HepG2 (cell line): ENCODE data around the gene ALG14. TPM values are rescaled to one million over a fixed set of nuclear protein-coding genes. Genes with fewer than 3 reads are reported as not detected.

Experiments used
- BATF2 ChIP-seq: sonication (generic); formaldehyde crosslinking; IDR thresholded peaks from 2 replicates; pipeline ENCODE4 v1.8.0; 2022; ENCODE audit warnings: mild to moderate bottlenecking, missing genetic modification reagents, moderate library complexity
- BRF2 ChIP-seq: sonication (generic); formaldehyde crosslinking; IDR thresholded peaks from 2 replicates; pipeline ENCODE4 v1.8.1; 2022; ENCODE audit warnings: mild to moderate bottlenecking, missing genetic modification reagents
- ESRRA ChIP-seq: sonication (generic); formaldehyde crosslinking; IDR thresholded peaks from 2 replicates; pipeline ENCODE4 v1.5.1; 2020; ENCODE audit warnings: mild to moderate bottlenecking, low read depth, missing genetic modification reagents
- FOXK2 ChIP-seq: fragments of 450-650 bp; IDR thresholded peaks from 2 replicates; pipeline ENCODE4 v1.6.1; 2016
- MAFG ChIP-seq: sonication (generic); formaldehyde crosslinking; IDR thresholded peaks from 2 replicates; pipeline ENCODE4 v1.5.1; 2020; ENCODE audit warnings: mild to moderate bottlenecking, missing genetic modification reagents
- MEIS1 ChIP-seq: sonication (generic); formaldehyde crosslinking; IDR thresholded peaks from 2 replicates; pipeline ENCODE4 v1.9.0; 2021; ENCODE audit warnings: mild to moderate bottlenecking, missing genetic modification reagents, moderate library complexity, borderline replicate concordance
- NCOA2 ChIP-seq: sonication (generic); formaldehyde crosslinking; IDR thresholded peaks from 2 replicates; pipeline ENCODE4 v1.8.0; 2022; ENCODE audit warnings: inconsistent platforms
- NFIC ChIP-seq: IDR thresholded peaks from 2 replicates; pipeline ENCODE4 v1.6.1; 2012; ENCODE audit warnings: mild to moderate bottlenecking, low read length, inconsistent platforms
- PAF1 ChIP-seq: IDR thresholded peaks from 2 replicates; pipeline ENCODE4 v1.6.1; 2016; ENCODE audit warnings: missing genetic modification reagents, missing compliant biosample characterization
- PBX3 ChIP-seq: sonication (generic); formaldehyde crosslinking; IDR thresholded peaks from 2 replicates; pipeline ENCODE4 v1.8.1; 2023; ENCODE audit warnings: missing genetic modification reagents, inconsistent platforms, borderline replicate concordance
- PHF8 ChIP-seq: sonication (generic); formaldehyde crosslinking; IDR thresholded peaks from 2 replicates; pipeline ENCODE4 v1.5.0; 2020; ENCODE audit warnings: missing genetic modification reagents
- SP1 ChIP-seq, 2 experiments: fragments of 450-650 bp in 1 of 2; sonication (generic) in 1 of 2; formaldehyde crosslinking in 1 of 2; IDR thresholded peaks; 2 replicates each; pipeline versions ENCODE4 v1.4.0 to v1.6.1; 2016 to 2020; ENCODE audit warnings: missing genetic modification reagents in 1 of 2
- THYN1 ChIP-seq: sonication (generic); formaldehyde crosslinking; IDR thresholded peaks from 2 replicates; pipeline ENCODE4 v1.8.1; 2023; ENCODE audit warnings: low read depth, mild to moderate bottlenecking, moderate library complexity, missing genetic modification reagents, borderline replicate concordance
- U2AF1 ChIP-seq: fragments of 200-400 bp; formaldehyde crosslinking; optimal IDR thresholded peaks from 2 replicates; pipeline ENCODE3; 2017; ENCODE audit warnings: mild to moderate bottlenecking, low read depth, low read length
- YEATS4 ChIP-seq: sonication (generic); formaldehyde crosslinking; IDR thresholded peaks from 2 replicates; pipeline ENCODE4 v1.4.0; 2020; ENCODE audit warnings: missing genetic modification reagents, borderline replicate concordance
- ZNF274 ChIP-seq: sonication (generic); formaldehyde crosslinking; IDR thresholded peaks from 2 replicates; pipeline ENCODE4 v1.5.1; 2020; ENCODE audit warnings: mild to moderate bottlenecking, missing genetic modification reagents
- ZNF547 ChIP-seq: sonication (generic); formaldehyde crosslinking; IDR thresholded peaks from 2 replicates; pipeline ENCODE4 v1.5.1; 2020; ENCODE audit warnings: mild to moderate bottlenecking, missing genetic modification reagents
- ZNF615 ChIP-seq: sonication (generic); formaldehyde crosslinking; IDR thresholded peaks from 2 replicates; pipeline ENCODE4 v1.5.0; 2020; ENCODE audit warnings: mild to moderate bottlenecking, missing genetic modification reagents, borderline replicate concordance
- polyA plus RNA-seq, 8 experiments: library from polyadenylated mRNA; depleted of rRNA in 3 of 8; stranded (reverse) in 7 of 8; unstranded in 1 of 8; fragments of >200 nt; fragmentation: Illumina TruSeq in 4 of 8; extraction: Trizol in 4 of 8; gene quantifications; 2 replicates each; pipeline versions ENCODE4 v1.2.1 to v1.2.3, GENCODE V29; 2011 to 2016; ENCODE audit warnings: low read depth in 4 of 8, missing spikeins in 1 of 8, mixed read lengths in 1 of 8; ENCODE audit not compliant: insufficient read depth in 1 of 8
- total RNA-seq, 5 experiments: library from RNA; depleted of rRNA; stranded (reverse); fragments of >200 nt; fragmentation: Illumina TruSeq; extraction: Trizol; gene quantifications; 2 replicates each; pipeline ENCODE4 v1.2.3, GENCODE V29; 2016; ENCODE audit warnings: low read depth in 1 of 5
- TF ChIP-seq, protein P1 (sequence below): IDR thresholded peaks from 2 replicates; pipeline ENCODE4 v1.6.1; 2016; ENCODE audit warnings: missing compliant biosample characterization, missing genetic modification reagents, borderline replicate concordance
- TF ChIP-seq, protein P2 (sequence below): IDR thresholded peaks from 2 replicates; pipeline ENCODE4 v1.4.0; 2020; ENCODE audit warnings: mild to moderate bottlenecking, missing genetic modification reagents
- TF ChIP-seq, protein P3 (sequence below): IDR thresholded peaks from 2 replicates; pipeline ENCODE4 v1.6.1; 2018; ENCODE audit warnings: missing genetic modification reagents

Gene ALG14
- total and polyA plus RNA-seq, 2 of the 13 experiments (the other 11 are each of a cell fraction or from before 2014, with no cell fraction given): 4.5 to 12.7 TPM

GRCh38 chr1:95068956-95069709 lies 3.6 kb downstream of the ALG14 start (continued):
- no peak for TF ChIP-seq ZNF615 (CRISPR knock-in tag)
- no peak for TF ChIP-seq U2AF1
- TF ChIP-seq MAFG (CRISPR knock-in tag): no peak
- TF ChIP-seq BRF2 (CRISPR knock-in tag): no peak
- TF ChIP-seq YEATS4 (CRISPR knock-in tag): 0 out of 2 replicates have a peak, but pooled peaks have one; percentile 27
- TF ChIP-seq NCOA2 (CRISPR knock-in tag): peak; percentile 64
- no peak for TF ChIP-seq ZNF274
- TF ChIP-seq PBX3 (CRISPR knock-in tag): no peak
- no peak for TF ChIP-seq ESRRA (CRISPR knock-in tag)
- no peak for TF ChIP-seq PAF1 (CRISPR knock-in tag)
- no peak for TF ChIP-seq MEIS1
- TF ChIP-seq ZNF547 (CRISPR knock-in tag): no peak
- TF ChIP-seq SP1 (IDR thresholded peaks at IDR 0.05): no peak
- no peak for TF ChIP-seq SP1 (CRISPR knock-in tag; IDR thresholded peaks at IDR 0.05)
- TF ChIP-seq PHF8 (CRISPR knock-in tag): no peak
- no peak for TF ChIP-seq BATF2 (CRISPR knock-in tag)
- TF ChIP-seq, protein P1, sequence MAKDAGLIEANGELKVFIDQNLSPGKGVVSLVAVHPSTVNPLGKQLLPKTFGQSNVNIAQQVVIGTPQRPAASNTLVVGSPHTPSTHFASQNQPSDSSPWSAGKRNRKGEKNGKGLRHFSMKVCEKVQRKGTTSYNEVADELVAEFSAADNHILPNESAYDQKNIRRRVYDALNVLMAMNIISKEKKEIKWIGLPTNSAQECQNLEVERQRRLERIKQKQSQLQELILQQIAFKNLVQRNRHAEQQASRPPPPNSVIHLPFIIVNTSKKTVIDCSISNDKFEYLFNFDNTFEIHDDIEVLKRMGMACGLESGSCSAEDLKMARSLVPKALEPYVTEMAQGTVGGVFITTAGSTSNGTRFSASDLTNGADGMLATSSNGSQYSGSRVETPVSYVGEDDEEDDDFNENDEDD: peak; percentile 20; the same call in 1 of the 2 replicates
- TF ChIP-seq THYN1 (CRISPR knock-in tag): no peak
- TF ChIP-seq, protein P2, sequence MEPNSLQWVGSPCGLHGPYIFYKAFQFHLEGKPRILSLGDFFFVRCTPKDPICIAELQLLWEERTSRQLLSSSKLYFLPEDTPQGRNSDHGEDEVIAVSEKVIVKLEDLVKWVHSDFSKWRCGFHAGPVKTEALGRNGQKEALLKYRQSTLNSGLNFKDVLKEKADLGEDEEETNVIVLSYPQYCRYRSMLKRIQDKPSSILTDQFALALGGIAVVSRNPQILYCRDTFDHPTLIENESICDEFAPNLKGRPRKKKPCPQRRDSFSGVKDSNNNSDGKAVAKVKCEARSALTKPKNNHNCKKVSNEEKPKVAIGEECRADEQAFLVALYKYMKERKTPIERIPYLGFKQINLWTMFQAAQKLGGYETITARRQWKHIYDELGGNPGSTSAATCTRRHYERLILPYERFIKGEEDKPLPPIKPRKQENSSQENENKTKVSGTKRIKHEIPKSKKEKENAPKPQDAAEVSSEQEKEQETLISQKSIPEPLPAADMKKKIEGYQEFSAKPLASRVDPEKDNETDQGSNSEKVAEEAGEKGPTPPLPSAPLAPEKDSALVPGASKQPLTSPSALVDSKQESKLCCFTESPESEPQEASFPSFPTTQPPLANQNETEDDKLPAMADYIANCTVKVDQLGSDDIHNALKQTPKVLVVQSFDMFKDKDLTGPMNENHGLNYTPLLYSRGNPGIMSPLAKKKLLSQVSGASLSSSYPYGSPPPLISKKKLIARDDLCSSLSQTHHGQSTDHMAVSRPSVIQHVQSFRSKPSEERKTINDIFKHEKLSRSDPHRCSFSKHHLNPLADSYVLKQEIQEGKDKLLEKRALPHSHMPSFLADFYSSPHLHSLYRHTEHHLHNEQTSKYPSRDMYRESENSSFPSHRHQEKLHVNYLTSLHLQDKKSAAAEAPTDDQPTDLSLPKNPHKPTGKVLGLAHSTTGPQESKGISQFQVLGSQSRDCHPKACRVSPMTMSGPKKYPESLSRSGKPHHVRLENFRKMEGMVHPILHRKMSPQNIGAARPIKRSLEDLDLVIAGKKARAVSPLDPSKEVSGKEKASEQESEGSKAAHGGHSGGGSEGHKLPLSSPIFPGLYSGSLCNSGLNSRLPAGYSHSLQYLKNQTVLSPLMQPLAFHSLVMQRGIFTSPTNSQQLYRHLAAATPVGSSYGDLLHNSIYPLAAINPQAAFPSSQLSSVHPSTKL (CRISPR knock-in tag): peak; percentile 67
- peak; percentile 66 for TF ChIP-seq NFIC
- TF ChIP-seq, protein P3, sequence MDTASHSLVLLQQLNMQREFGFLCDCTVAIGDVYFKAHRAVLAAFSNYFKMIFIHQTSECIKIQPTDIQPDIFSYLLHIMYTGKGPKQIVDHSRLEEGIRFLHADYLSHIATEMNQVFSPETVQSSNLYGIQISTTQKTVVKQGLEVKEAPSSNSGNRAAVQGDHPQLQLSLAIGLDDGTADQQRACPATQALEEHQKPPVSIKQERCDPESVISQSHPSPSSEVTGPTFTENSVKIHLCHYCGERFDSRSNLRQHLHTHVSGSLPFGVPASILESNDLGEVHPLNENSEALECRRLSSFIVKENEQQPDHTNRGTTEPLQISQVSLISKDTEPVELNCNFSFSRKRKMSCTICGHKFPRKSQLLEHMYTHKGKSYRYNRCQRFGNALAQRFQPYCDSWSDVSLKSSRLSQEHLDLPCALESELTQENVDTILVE: no peak
- TF ChIP-seq FOXK2: no peak
